Activated gamma-delta T cell treated with anti-CD3 and anti-CD28 coated beads, Interleukin-2, amount 50 U/mL, for 16 hours (primary cell): Measurements from ENCODE around the gene SEMA4A.
"Not testable (repeated sequence)": the region's sequence is repeated elsewhere in the genome, so short reads cannot be mapped to it uniquely, and the experiment has no call there.

ENCODE experiments used
- DNase-seq: peaks from one replicate; pipeline ENCODE4 v3.0.0-alpha.2; 2020; ENCODE audit warnings: low read depth

SEMA4A gene

GRCh38 chr1:156194300-156194652, 40.9 kb downstream of the SEMA4A start:
- DNase-seq: no peak

GRCh38 chr1:156195853-156196252, 42.5 kb downstream of the SEMA4A start:
- DNase-seq: no peak

GRCh38 chr1:156196445-156196844, 43.1 kb downstream of the SEMA4A start:
- no peak for DNase-seq

DNA sequence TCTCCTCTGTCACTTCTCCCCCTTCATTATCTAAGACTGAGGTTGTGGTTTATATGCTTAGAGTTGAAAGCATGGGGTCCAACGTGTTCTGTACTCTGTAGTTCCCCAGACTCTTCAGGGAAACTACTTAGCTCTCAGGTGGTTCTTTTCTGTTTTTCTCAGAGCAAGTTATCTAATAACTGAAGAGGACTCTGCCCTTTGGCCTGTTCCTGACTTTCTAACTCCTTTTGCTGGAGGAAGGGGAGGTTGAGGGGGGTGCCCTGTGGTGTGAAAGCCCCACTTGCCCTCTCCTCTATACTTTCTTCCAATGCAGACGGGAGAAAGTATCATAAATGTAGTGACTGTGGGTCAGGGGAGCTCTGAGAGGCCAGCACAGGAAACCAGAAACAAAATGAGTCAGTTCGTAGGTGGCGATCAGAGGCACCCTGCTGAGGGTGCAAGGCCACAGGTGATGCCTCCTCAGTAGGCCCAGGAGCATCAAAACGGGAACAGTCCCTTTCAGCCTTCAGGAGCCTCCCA, 45.5 kb downstream of the SEMA4A start:
- no peak for DNase-seq

DNA sequence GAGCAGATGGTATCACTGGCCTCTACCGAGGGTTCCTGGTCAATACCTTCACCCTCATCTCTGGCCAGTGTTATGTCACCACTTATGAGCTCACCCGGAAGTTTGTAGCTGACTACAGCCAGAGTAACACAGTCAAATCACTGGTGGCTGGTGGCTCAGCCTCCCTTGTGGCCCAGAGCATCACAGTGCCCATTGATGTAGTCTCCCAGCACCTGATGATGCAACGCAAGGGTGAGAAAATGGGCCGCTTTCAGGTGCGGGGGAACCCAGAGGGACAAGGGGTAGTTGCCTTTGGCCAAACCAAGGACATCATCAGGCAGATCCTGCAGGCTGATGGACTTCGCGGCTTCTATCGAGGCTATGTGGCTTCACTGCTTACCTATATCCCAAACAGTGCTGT, 46.7 kb downstream of the SEMA4A start:
- no peak for DNase-seq

GRCh38 chr1:156203331-156203730, 49.9 kb downstream of the SEMA4A start:
- no peak for DNase-seq

GRCh38 chr1:156204686-156205085, 51.3 kb downstream of the SEMA4A start:
- no peak for DNase-seq

- DNase-seq: no peak
Observed at GRCh38 chr1:156211243-156211642, 57.9 kb downstream of the SEMA4A start.

DNA sequence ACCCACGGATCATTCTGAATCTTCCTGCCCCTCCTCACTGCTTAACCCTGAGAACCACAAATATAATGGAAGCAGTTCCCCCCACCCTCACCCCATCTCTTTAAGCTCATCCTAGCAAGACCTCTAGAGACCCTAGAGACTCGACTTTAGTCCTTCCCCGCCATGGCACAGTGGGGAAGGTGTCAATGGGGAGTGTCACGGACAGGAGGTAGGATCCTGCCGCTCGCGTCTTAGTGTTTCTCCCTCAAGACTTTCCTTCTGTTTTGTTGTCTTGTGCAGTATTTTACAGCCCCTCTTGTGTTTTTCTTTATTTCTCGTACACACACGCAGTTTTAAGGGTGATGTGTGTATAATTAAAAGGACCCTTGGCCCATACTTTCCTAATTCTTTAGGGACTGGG, 58.7 kb downstream of the SEMA4A start:
- DNase-seq: no peak

GRCh38 chr1:156212833-156213643, 59.7 kb downstream of the SEMA4A start, which contains the start of gene PMF1:
Gene PMF1 (plus strand): TSS chr1:156213007. CDS start chr1:156213016, 9 bp downstream.
- peak; percentile 94 for DNase-seq

GRCh38 chr1:156213644-156213966, 60.2 kb downstream of the SEMA4A start:
- no peak for DNase-seq

DNA sequence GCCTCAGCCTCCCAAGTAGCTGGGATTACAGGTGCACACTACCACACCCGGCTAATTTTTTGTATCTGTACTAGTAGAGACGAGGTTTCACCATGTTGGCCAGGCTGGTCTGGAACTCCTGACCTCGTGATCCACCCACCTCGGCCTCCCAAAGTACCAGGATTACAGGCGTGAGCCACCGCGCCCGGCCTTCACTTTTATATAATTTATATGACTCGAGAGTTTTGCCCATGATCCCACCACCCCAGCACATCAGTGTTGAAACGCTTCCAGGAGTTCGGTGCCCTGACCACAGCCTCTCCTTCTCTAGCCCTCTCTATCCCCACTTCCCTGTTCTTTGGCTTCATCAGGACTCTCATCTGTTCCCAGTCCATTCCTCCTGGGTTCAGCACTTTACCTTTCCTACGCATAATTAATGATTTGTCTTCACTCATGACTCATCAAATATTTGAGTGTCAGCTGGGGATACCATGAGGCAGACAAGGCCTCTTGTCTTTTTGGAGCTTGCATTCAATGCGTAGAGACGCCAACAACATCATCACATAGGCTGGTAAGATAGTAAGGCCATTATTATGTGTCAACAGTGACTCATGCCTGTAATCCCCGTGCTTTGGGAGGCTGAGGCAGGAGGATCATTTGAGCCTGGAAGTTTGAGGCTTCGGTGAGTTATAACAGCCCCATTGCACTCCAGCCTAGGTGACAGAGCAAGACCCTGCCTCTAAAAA, 60.8 kb downstream of the SEMA4A start:
- no peak for DNase-seq

DNA sequence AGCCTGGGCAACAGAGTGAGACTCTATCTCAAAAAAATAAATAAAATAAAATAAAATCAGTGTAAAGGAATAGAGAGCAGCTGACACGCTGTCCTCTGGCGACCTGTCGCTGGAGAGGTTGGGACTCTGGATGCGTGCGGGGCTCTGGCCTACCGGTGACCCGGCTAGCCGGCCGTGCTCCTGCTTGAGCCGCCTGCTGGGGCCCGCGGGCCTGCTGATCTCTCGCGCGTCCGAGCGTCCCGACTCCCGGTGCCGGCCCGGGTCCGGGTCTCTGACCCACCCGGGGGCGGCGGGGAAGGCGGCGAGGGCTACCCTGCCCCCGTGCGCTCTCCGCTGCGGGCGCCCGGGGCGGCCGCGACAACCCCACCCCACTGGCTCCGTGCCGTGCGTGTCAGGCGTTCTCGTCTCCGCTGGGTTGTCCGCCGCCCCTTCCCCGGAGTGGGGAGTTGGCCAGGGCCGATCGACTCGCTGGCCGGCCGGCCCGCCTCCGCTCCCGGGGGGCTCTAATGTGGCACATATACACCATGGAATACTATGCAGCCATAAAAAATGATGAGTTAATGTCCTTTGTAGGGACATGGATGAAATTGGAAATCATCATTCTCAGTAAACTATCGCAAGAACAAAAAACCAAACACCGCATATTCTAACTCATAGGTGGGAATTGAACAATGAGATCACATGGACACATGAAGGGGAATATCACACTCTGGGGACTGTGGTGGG, 63.1 kb downstream of the SEMA4A start:
- not testable (repeated sequence) for DNase-seq

DNA sequence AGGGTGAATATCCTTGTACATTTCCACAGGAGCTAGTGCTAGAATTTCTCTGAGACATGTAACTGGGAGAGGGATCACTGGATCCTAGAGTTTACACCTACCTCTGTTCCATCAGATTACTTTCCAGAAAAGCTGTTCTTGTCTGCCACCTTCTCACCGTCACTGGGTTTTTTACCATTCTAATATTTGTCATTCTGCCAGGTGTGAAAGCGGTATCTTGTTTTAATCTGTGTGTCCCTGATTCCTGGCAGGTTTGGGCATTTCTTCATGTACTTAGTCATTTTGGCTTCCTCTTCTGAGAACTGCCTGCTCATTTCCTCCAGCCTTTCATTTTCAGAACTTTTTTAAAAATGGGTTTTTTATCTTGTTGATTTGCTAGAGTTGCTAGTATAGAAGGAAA, 64.5 kb downstream of the SEMA4A start:
- peak; percentile 29 for DNase-seq

GRCh38 chr1:156220226-156220625, 66.8 kb downstream of the SEMA4A start:
- DNase-seq: no peak

DNA sequence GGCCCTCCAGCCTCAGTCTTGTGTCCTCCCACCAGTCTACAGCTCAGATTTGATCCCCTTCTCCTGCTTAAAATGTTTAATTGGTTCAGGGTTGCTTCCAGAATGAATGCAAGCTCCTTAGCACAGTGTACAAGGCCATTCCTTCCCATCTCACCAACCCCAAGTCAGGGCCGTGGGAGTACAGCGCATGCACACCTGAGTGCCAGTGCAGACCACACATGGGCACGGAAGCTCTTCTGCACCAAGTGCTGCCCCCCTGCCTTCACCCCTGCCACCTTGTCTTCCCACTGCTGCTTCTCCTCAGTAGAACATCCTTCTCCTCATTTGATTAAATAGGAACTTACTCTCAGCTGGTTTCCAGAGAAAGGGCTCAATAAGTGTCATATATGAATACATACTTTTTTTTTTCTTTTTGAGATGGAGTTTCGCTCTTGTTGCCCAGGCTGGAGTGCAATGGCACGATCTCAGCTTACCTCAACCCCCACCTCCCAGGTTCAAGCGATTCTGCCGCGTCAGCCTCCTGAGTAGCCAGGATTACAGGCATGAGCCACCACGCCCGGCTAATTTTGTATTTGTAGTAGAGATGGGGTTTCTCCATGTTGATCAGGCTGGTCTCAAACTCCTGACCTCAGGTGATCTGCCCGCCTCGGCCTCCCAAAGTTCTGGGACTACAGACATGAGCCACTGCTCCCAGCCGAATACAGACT, 68.8 kb downstream of the SEMA4A start:
- DNase-seq: no peak

GRCh38 chr1:156225677-156226014, 72.3 kb downstream of the SEMA4A start:
- no peak for DNase-seq

- no peak for DNase-seq
Observed at GRCh38 chr1:156226116-156226538, 72.7 kb downstream of the SEMA4A start.

DNA sequence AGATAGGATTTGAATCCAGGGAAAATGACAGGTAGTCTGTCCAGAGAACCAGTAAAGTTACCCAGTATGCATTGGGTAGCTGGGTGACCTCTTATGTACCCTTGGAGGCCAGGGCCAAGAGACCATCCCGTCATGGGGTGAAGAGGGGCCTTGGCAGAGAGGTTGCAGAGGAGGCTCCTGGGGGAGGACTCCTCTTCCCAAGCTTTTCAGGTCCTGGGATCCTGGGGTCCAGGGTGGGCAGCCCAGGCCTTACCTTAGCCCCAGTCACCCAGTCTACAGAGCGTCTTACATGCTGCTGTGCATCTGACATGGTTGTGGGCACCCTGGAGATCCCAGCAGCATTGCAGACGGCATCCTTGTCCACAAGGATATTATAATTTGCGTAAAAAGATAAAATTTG, 73.4 kb downstream of the SEMA4A start:
- DNase-seq: no peak
